Parathyroid adenoma (tissue), 2 donors: ENCODE results near the gene ZNF200.
A peak's percentile ranks its signal among the peaks of the same experiment; 100 is the strongest.
"Not testable (repeated sequence)": the region's sequence is repeated elsewhere in the genome, so short reads cannot be mapped to it uniquely, and the experiment has no call there.

Source experiments
- H2AFZ ChIP-seq: fragments of 300-600 bp; sonication (generic); one replicate; pipeline ENCODE4 v1.7.0; 2017; ENCODE audit warnings: antibody characterized with exemption, mild to moderate bottlenecking
- H3K27ac ChIP-seq: fragments of 300-600 bp; sonication (generic); one replicate; pipeline ENCODE4 v1.7.0; 2017
- H3K27me3 ChIP-seq: fragments of 300-600 bp; sonication (generic); one replicate; pipeline ENCODE4 v1.7.0; 2017; ENCODE audit warnings: low read length; ENCODE audit not compliant: control insufficient read depth, insufficient read depth
- H3K36me3 ChIP-seq: fragments of 300-600 bp; sonication (generic); one replicate; pipeline ENCODE4 v1.7.0; 2017; ENCODE audit warnings: low read length; ENCODE audit not compliant: control insufficient read depth, insufficient read depth
- H3K4me1 ChIP-seq: fragments of 300-600 bp; sonication (generic); one replicate; pipeline ENCODE4 v1.7.0; 2017; ENCODE audit warnings: control low read depth
- H3K4me2 ChIP-seq: fragments of 300-600 bp; sonication (generic); one replicate; pipeline ENCODE4 v1.7.0; 2017; ENCODE audit warnings: low read length
- H3K4me3 ChIP-seq: fragments of 300-600 bp; sonication (generic); one replicate; pipeline ENCODE4 v1.7.0; 2017; ENCODE audit warnings: low read depth, low read length
- H3K79me2 ChIP-seq: fragments of 300-600 bp; sonication (generic); one replicate; pipeline ENCODE4 v1.7.0; 2017; ENCODE audit warnings: control low read depth
- H3K9ac ChIP-seq: fragments of 300-600 bp; sonication (generic); one replicate; pipeline ENCODE4 v1.7.0; 2017; ENCODE audit warnings: mild to moderate bottlenecking
- H3K9me3 ChIP-seq: fragments of 300-600 bp; sonication (generic); one replicate; pipeline ENCODE4 v1.7.0; 2017; ENCODE audit warnings: low read length; ENCODE audit not compliant: control insufficient read depth
- TF ChIP-seq, protein P1 (sequence below): fragments of 300-600 bp; sonication (generic); IDR thresholded peaks from one replicate; pipeline ENCODE4 v1.7.0; 2017; ENCODE audit warnings: antibody characterized with exemption, mild to moderate bottlenecking
- donor health status: primary hyperparathyroidism.

The ZNF200 gene

DNA sequence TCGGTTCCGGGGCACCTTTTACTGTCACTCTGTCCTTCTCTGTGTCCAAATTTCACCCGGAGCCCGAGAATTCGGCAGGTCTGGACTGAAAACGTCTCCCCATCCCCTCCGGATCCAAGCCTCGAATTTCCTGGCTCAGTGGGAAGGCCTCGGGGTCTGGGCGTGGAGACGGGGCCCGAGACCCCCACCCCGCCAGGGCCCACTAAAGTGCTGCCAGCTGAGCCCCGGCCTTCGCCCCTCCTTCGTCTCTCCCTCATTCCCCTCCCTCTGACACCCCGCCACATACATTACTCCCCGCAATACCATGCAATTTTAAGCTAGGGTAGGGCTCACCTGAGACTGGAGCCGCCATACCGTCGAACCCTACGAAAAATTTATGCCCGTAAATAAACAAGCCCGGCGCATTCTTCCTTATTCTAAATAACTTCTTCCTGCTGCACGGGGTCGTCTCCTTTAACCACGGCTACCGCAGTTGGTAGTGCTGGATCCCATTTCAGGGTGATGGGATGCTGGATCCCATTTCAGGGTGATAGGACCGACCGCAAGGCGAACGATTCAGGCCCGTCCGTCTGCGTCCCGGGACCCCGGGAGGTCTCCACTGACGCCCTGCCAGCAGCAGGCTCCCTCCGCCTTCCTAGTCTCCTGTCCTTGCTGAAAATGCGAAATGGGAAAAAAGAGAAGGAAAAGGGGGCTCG, 51.4 kb downstream of the ZNF200 start:
- no peaks in the 10 kb centered on the region for H3K36me3 ChIP-seq
- H3K79me2 ChIP-seq, result no peaks in the 10 kb centered on the region
- no peak overlapping the region for H3K27ac ChIP-seq
- H3K4me2 ChIP-seq, result peak overlapping the region; percentile 64
- H3K4me1 ChIP-seq, result no peaks in the 10 kb centered on the region
- H2AFZ ChIP-seq, result peak overlapping the region; percentile 44
- peaks cover 3% of the 10 kb centered on the region for H3K27me3 ChIP-seq
- H3K9me3 ChIP-seq, result no peaks in the 10 kb centered on the region
- H3K9ac ChIP-seq, result no peak overlapping the region
- H3K4me3 ChIP-seq, result peak overlapping the region; percentile 50
- TF ChIP-seq, protein P1, sequence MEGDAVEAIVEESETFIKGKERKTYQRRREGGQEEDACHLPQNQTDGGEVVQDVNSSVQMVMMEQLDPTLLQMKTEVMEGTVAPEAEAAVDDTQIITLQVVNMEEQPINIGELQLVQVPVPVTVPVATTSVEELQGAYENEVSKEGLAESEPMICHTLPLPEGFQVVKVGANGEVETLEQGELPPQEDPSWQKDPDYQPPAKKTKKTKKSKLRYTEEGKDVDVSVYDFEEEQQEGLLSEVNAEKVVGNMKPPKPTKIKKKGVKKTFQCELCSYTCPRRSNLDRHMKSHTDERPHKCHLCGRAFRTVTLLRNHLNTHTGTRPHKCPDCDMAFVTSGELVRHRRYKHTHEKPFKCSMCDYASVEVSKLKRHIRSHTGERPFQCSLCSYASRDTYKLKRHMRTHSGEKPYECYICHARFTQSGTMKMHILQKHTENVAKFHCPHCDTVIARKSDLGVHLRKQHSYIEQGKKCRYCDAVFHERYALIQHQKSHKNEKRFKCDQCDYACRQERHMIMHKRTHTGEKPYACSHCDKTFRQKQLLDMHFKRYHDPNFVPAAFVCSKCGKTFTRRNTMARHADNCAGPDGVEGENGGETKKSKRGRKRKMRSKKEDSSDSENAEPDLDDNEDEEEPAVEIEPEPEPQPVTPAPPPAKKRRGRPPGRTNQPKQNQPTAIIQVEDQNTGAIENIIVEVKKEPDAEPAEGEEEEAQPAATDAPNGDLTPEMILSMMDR, result no peak

DNA sequence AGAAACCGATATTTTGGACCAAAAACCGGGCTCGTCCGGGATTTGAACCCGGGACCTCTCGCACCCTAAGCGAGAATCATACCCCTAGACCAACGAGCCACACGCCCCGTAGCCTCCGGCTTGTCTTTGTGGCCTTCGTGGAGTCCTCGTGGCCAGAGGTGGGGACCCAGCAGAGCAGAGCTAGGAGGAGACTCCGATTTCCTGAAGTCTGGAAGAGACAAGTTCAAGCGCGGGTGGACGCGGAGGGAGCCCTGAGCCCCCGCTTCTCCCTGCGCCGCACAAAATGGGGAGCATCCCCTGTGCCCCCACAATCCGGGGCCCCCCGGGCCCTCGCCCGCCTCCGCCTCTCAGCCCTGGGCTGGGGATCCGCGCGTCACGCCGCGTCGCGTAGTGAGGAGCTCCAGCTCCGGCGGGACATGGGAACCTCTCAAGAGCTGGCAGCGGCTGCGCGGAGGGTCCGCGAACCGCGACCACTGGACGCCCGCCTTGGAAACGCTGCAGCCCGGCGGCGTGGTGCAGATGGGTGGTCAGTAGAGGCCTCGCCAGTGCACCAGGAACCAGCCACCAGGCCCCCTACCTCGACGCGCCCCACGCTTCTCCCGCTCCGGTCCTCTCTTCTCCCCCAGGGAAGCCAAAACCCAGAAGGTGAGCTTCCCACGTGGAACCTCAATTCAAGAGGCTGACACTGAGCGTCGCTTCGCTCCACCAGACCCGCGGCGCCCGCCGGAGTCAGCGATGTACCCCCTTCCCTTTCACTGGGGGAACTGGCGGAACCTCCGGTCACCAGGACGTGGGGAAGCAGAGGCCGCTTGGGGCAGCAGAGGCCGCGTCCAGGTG, 52.1 kb downstream of the ZNF200 start:
- Histone ChIP-seq H3K36me3 (no peaks in the 10 kb centered on the region), H3K27ac (no peak overlapping the region), H3K27me3 (peaks cover 3% of the 10 kb centered on the region), H3K4me1 (no peaks in the 10 kb centered on the region), H3K79me2 (no peaks in the 10 kb centered on the region), H3K4me2 (peak overlapping the region; percentile 64), H3K9ac (no peak overlapping the region), H2AFZ (peak overlapping the region; percentile 44), H3K9me3 (no peaks in the 10 kb centered on the region), H3K4me3 (peak overlapping the region; percentile 50)
- TF ChIP-seq, protein P1, result peak; percentile 11

DNA sequence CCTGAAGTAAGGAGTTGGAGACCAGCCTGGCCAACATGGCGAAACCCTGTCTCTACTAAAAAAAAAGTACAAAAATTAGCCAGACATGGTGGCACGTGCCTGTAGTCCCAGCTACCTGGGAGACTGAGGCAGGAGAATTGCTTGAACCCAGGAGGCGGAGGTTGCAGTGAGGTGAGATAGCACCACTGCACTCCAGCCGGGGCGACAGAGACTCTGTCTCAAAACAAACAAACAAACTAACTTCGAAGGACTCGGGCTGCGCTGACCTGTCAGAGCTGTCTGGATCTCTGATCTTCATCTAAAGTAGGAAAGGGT, 52.7 kb downstream of the ZNF200 start:
- not testable (repeated sequence) for H3K4me3 ChIP-seq, H3K27ac ChIP-seq, H3K4me1 ChIP-seq, H3K9ac ChIP-seq, H3K9me3 ChIP-seq, H2AFZ ChIP-seq, H3K27me3 ChIP-seq, H3K36me3 ChIP-seq, H3K79me2 ChIP-seq
- H3K4me2 ChIP-seq, result peak overlapping the region; percentile 64

DNA sequence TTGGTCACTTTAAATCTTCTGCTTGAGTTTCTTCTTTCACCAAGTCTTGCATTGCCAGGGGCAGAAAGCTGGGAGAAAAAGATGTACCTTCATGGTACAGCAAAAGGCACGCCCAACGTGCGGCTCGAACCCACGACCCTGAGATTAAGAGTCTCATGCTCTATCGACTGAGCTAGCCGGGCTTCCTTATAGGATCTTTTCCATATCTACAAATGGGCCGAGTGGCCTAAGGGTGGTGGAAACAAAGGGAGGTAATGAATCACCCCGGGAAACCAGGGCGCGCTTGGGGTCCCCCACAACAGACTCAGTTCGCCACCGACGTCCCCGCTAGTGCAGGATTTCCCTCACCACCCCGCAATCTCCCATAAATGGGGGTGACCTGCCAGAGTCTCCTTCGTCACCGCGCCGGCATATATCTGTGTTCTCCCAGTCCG, 54.5 kb downstream of the ZNF200 start:
- peaks cover 3% of the 10 kb centered on the region for H3K27me3 ChIP-seq
- TF ChIP-seq, protein P1, result no peak
- H3K4me1 ChIP-seq, result no peaks in the 10 kb centered on the region
- H3K36me3 ChIP-seq, result no peaks in the 10 kb centered on the region
- H3K27ac ChIP-seq, result no peak overlapping the region
- H2AFZ ChIP-seq, result no peak overlapping the region
- no peaks in the 10 kb centered on the region for H3K79me2 ChIP-seq
- H3K9me3 ChIP-seq, result no peaks in the 10 kb centered on the region
- H3K4me3 ChIP-seq, result no peak overlapping the region
- H3K4me2 ChIP-seq, result no peak overlapping the region
- H3K9ac ChIP-seq, result no peak overlapping the region

DNA sequence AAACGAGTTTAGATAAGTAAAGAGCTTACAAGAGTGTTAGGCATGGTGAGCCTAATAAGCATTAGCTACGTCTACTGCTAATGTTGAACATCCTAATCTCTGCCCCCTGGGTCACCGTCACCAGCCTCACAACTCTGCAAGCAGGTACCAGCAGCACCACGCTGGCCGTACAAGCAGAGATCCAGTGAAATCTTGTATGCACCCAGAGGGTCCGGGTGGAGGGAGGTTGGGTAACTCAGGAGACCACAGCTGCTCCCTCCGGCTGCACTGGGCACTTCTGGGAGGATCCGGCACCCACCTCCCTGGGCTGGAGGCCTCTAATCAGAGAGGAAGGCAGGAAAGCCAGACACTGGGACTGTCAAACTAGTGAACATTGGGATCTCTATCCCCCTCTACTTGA, 55.3 kb downstream of the ZNF200 start:
- Histone ChIP-seq H3K79me2 (no peaks in the 10 kb centered on the region), H3K27me3 (peaks cover 3% of the 10 kb centered on the region), H3K9ac (no peak overlapping the region), H3K27ac (no peak overlapping the region), H2AFZ (no peak overlapping the region), H3K36me3 (no peaks in the 10 kb centered on the region), H3K4me3 (no peak overlapping the region), H3K9me3 (no peaks in the 10 kb centered on the region), H3K4me2 (no peak overlapping the region), H3K4me1 (no peaks in the 10 kb centered on the region)
- TF ChIP-seq, protein P1, result no peak
